Activated naive CD4-positive, alpha-beta T cell treated with anti-CD3 and anti-CD28 coated beads, Interleukin-2, amount 50 U/mL, for 72 hours (primary cell): ENCODE data around the gene PCDHGB4. TPM values are rescaled to one million over a fixed set of nuclear protein-coding genes. Genes with fewer than 3 reads are reported as not detected.
"Not testable (repeated sequence)": the region's sequence is repeated elsewhere in the genome, so short reads cannot be mapped to it uniquely, and the experiment has no call there.

ENCODE experiments used
- ATAC-seq, 2 donors: fragments of 150-1000 bp; cut with Tn5 transposase; 2 replicates each; pipeline ENCODE4 v1.10.0; 2021; ENCODE audit warnings: mild to moderate bottlenecking in 2 of 2, moderate library complexity in 2 of 2
- DNase-seq, 2 donors: peaks; one replicate each; pipeline ENCODE4 v3.0.0; 2021 to 2022; ENCODE audit warnings: low spot score in 2 of 2
- H3K27ac Mint-ChIP-seq, 2 donors: one replicate each; pipeline ENCODE4 v1.8.0; 2022; ENCODE audit warnings: mild to moderate bottlenecking in 2 of 2, mixed read lengths in 2 of 2
- H3K36me3 Mint-ChIP-seq, 2 donors: one replicate each; pipeline ENCODE4 v1.8.0; 2022; ENCODE audit warnings: mixed read lengths in 2 of 2
- H3K9me3 Mint-ChIP-seq, 2 donors: one replicate each; pipeline ENCODE4 v1.8.0; 2022; ENCODE audit warnings: mixed read lengths in 2 of 2
- total RNA-seq, 2 donors: library from RNA; stranded (reverse); gene quantifications; one replicate each; pipeline ENCODE4 v1.2.3, GENCODE V29; 2022

Gene PCDHGB4
- total RNA-seq: not detected

DNA sequence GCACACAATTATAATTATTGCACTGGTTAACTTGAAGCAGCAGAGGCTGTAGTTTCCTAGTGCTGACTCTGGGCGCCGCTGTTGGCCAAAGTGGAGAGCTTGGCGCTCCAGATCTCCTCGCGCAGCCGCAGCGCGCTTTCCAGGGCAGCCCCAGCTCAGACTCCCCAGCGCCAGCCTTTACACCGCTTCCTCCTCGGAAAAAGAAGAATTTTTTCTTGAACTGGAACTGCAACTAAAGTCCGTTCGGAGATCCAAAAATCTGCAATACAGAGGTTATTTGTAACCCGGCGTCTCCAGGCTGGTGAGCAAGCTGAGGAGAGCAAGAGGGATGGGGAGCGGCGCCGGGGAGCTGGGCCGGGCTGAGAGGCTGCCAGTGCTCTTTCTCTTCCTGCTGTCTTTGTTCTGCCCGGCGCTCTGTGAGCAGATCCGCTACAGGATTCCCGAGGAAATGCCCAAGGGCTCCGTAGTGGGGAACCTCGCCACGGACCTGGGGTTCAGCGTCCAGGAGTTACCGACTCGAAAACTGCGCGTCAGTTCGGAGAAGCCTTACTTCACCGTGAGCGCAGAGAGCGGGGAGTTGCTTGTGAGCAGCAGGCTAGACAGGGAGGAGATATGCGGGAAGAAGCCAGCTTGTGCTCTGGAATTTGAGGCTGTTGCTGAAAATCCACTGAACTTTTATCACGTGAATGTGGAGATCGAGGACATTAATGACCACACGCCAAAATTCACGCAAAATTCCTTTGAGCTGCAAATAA is at the start of gene PCDHGB4:
TSS of gene PCDHGB4 (plus strand) at position 142 of the 755 bp plus-strand sequence. CDS start at position 329, 187 bp downstream.
- H3K36me3 Mint-ChIP-seq: peaks cover 51 to 53% of the 10 kb centered on the region in 2 donors
- H3K27ac Mint-ChIP-seq, DNase-seq: not testable (repeated sequence)
- H3K9me3 Mint-ChIP-seq: peaks cover 19 to 25% of the 10 kb centered on the region in 2 donors
- peak; percentile 68 to 75 for ATAC-seq

DNA sequence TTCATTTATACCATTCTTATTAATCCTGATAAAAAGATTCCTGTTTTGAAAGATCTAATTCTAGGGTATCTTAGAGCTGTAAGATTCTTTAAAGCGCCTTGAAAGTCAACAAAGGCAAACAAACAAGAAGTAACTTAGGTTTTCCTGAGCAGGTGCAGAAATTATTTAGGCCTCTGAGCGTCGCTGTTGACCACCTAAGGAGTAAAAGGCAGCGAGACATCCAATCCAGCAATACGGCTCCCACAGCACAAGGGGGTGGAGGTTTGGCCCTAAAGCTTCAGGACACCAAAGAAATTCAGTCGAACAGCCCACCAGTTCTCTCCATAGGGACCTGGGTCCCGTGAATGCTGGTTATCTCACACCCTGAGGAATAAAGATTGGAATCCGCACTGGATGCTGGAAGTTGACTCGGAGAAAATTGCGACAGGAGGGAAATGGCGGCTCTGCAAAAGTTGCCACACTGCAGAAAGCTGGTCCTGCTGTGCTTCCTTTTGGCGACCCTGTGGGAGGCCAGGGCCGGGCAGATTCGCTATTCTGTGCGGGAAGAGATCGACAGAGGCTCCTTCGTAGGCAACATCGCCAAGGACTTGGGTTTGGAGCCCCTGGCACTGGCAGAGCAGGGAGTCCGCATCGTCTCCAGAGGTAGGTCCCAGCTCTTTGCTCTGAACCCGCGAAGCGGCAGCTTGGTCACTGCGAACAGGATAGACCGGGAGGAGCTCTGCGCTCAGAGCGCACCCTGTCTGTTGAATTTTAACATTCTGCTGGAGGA is 48.8 kb upstream of the PCDHGB4 start, which contains the start of gene PCDHGA2:
TSS of gene PCDHGA2 (plus strand) at position 223 of the 769 bp plus-strand sequence.
- ATAC-seq: no peak
- Mint-ChIP-seq H3K36me3 (peaks cover 51 to 65% of the 10 kb centered on the region in 2 donors), H3K9me3 (peaks cover 37 to 53% of the 10 kb centered on the region in 2 donors), H3K27ac (no peak within 1 kb of the TSS)
- no peak for DNase-seq

DNA sequence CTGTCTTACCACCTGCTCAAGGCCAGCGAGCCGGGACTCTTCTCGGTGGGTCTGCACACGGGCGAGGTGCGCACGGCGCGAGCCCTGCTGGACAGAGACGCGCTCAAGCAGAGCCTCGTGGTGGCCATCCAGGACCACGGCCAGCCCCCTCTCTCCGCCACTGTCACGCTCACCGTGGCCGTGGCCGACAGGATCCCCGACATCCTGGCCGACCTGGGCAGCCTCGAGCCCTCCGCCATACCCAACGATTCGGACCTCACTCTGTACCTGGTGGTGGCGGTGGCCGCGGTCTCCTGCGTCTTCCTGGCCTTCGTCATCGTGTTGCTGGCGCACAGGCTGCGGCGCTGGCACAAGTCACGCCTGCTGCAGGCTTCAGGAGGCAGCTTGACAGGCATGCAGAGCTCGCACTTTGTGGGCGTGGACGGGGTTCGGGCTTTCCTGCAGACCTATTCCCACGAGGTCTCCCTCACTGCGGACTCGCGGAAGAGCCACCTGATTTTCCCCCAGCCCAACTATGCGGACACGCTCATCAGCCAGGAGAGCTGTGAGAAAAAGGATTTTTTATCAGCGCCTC is 46.6 kb upstream of the PCDHGB4 start:
- H3K36me3 Mint-ChIP-seq: peaks cover 54 to 79% of the 10 kb centered on the region in 2 donors
- H3K9me3 Mint-ChIP-seq: peaks cover 41 to 45% of the 10 kb centered on the region in 2 donors
- not testable (repeated sequence) for DNase-seq, H3K27ac Mint-ChIP-seq, ATAC-seq

DNA sequence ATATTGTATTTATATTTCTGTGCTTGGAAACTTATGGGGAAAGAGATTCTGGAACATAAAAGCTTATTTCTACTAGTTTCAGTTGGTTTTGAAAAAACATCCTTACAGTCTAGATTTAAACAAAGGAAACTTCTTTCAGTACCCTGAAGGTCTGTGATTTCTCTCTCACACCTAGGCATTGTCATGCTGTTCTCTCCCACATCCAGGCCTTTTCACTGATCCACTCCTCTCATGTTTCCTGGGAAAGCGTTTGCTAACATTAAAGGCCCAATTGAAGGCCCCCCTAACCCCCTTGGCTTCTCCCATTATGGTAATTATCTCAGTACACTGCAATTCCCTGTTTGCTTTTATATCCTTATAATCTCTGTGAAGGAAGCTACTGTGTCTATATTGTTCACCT is 44.7 kb upstream of the PCDHGB4 start:
- H3K9me3 Mint-ChIP-seq: peaks cover 42 to 46% of the 10 kb centered on the region in 2 donors
- no peak overlapping the region for H3K27ac Mint-ChIP-seq
- ATAC-seq: no peak
- DNase-seq: no peak
- H3K36me3 Mint-ChIP-seq: peaks cover 63 to 78% of the 10 kb centered on the region in 2 donors

DNA sequence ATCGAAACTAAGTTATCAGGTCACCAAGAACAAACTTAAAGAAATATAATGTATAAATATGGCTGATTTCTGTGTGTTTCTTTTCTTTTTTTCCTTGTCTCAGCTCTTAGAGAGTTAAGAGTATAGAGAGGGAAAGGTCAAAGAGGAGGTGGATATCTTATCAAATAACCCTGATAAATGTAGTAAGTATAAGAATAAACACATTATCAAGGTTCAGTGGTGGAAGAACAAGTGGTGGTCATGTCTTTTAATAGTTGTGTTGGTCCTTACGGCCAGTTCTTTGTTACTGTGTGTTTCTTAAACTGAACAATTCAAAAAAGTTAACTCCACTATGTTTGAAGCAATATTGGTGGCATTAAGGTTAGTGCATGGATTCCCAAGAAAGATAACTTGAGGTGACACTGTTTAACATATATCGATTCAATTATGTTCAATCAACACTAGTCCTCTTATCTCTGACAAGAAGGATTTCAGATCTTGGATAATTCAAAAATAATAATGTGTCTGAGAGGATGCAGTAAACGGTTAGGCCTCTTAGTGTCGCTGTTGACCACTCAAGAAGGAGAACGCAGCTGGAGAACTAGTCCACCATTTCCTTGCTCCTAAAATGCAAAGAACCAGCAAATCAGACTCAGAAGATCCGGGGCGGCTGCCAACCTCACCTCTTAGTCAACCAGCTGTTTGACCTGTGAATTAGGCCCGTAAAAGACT is 44.1 kb upstream of the PCDHGB4 start, which contains the start of gene PCDHGA3:
TSS of gene PCDHGA3 (plus strand) at position 588 of the 711 bp plus-strand sequence. CDS start 205 bp downstream, outside the sequence.
- H3K27ac Mint-ChIP-seq: no peak within 1 kb of the TSS
- ATAC-seq (no peak), DNase-seq (peak in 1 of 2 donors; percentile 31)
- H3K36me3 Mint-ChIP-seq: peaks cover 58 to 72% of the 10 kb centered on the region in 2 donors
- peaks cover 37 to 39% of the 10 kb centered on the region in 2 donors for H3K9me3 Mint-ChIP-seq

DNA sequence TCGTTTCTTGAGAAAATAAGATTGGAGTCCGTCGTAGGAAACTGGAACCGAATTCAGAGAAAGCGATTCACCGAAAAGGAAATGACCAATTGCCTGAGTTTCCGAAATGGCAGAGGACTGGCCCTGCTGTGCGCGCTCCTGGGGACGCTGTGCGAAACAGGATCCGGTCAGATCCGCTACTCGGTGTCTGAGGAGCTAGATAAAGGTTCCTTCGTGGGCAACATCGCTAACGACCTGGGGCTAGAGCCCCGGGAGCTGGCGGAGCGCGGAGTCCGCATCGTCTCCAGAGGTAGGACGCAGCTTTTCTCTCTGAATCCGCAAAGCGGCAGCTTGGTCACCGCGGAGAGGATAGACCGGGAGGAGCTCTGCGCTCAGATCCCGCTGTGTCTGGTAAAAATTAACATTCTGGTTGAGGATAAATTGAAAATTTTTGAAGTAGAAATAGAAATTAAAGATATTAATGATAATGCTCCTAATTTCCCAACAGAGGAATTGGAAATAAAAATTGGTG is 43.5 kb upstream of the PCDHGB4 start:
- Mint-ChIP-seq H3K36me3 (peaks cover 52 to 69% of the 10 kb centered on the region in 2 donors), H3K27ac (no peak overlapping the region)
- ATAC-seq: no peak

DNA sequence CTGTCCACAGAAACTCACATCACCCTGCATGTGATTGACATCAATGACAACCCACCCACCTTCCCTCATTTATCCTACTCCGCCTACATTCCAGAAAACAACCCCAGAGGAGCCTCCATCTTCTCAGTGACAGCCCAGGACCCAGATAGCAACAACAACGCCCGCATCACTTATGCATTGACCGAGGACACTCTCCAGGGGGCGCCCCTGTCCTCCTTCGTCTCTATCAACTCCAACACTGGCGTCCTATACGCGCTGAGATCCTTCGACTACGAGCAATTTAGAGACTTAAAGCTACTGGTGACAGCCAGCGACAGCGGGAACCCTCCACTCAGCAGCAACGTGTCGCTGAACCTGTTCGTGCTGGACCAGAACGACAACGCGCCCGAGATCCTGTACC is 42.2 kb upstream of the PCDHGB4 start:
- H3K9me3 Mint-ChIP-seq: peaks cover 32 to 37% of the 10 kb centered on the region in 2 donors
- DNase-seq (no peak), ATAC-seq (no peak)
- H3K36me3 Mint-ChIP-seq: peaks cover 47 to 66% of the 10 kb centered on the region in 2 donors
- H3K27ac Mint-ChIP-seq: no peak overlapping the region

More for the DNA sequence above, 43.5 kb upstream of the PCDHGB4 start:
- peaks cover 34 to 37% of the 10 kb centered on the region in 2 donors for H3K9me3 Mint-ChIP-seq
- no peak for DNase-seq

DNA sequence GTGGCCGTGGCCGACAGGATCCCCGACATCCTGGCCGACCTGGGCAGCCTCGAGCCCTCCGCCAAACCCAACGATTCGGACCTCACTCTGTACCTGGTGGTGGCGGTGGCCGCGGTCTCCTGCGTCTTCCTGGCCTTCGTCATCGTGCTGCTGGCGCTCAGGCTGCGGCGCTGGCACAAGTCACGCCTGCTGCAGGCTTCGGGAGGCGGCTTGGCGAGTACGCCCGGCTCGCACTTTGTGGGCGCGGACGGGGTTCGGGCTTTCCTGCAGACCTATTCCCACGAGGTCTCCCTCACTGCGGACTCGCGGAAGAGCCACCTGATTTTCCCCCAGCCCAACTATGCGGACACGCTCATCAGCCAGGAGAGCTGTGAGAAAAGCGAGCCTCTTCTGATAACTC is 41.5 kb upstream of the PCDHGB4 start:
- not testable (repeated sequence) for DNase-seq, H3K27ac Mint-ChIP-seq, ATAC-seq
- H3K9me3 Mint-ChIP-seq: peaks cover 30 to 35% of the 10 kb centered on the region in 2 donors
- peaks cover 48 to 66% of the 10 kb centered on the region in 2 donors for H3K36me3 Mint-ChIP-seq

DNA sequence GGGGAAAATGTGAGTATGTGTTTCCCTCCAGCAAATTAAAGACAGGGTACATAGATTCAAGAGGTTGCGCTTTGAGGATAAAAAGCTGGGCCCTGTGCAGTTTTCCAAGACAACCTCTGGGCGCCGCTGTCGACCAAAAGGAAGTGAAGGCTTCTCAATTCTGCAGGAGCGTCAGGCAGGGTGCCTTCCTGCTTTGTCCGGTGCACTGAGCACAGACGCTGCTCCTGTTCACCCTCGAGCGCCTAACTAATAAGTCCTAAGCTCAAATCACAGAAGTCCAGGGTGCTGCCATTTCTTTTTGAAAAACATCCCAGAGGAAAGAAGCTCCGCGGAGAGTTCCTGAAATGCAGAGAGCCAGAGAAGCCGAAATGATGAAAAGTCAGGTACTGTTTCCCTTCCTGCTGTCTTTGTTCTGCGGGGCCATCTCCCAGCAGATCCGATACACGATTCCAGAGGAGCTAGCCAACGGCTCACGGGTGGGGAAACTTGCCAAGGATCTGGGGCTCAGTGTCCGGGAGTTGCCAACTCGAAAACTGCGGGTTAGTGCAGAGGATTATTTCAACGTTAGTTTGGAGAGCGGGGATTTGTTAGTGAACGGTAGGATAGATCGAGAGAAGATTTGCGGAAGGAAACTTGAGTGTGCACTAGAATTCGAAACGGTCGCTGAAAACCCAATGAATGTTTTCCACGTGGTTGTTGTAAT is 37.4 kb upstream of the PCDHGB4 start, which contains the start of gene PCDHGB1:
TSS of gene PCDHGB1 (plus strand) at position 183 of the 703 bp plus-strand sequence. CDS start at position 345, 162 bp downstream.
- Mint-ChIP-seq H3K9me3 (peaks cover 19 to 30% of the 10 kb centered on the region in 2 donors), H3K36me3 (peaks cover 36 to 59% of the 10 kb centered on the region in 2 donors), H3K27ac (no peak within 1 kb of the TSS)
- DNase-seq: no peak
- no peak for ATAC-seq

DNA sequence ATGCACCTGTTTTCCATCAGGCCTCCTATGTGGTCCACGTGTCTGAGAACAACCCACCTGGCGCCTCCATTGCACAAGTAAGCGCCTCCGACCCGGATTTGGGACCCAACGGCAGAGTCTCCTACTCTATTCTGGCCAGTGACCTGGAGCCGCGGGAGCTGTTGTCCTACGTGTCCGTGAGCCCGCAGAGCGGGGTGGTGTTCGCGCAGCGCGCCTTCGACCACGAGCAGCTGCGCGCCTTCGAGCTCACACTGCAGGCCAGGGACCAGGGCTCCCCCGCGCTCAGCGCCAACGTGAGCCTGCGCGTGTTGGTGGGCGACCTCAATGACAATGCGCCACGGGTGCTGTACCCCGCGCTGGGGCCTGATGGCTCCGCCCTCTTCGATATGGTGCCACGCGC is 35.9 kb upstream of the PCDHGB4 start:
- Mint-ChIP-seq H3K9me3 (peaks cover 14 to 33% of the 10 kb centered on the region in 2 donors), H3K27ac (no peak overlapping the region), H3K36me3 (peaks cover 28 to 61% of the 10 kb centered on the region in 2 donors)
- no peak for ATAC-seq
- DNase-seq: no peak

DNA sequence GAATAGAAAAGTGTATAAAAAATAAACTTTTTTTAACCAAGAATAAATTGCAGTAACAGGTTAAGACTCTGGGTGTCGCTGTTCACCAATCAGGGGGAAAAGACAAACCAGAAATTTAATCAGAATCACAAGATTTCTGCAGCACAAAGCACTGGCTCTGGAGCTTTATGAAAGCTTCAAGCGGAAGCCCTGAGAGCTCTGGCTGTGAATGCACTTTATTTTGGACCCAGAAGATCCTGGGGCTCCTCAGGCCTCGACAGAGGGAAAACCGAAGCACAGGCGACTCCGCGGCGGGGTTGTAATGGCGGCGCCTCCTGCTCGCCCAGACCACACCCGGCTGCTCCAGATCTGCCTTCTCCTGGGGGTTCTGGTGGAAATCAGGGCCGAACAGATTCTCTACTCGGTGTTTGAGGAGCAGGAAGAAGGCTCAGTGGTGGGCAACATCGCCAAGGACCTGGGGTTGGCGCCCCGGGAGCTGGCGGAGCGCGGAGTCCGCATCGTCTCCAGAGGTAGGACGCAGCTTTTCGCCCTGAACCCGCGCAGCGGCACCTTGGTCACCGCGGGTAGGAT is 32.5 kb upstream of the PCDHGB4 start, which contains the start of gene PCDHGA4:
TSS of gene PCDHGA4 (plus strand) at position 122 of the 570 bp plus-strand sequence. CDS start at position 209, 87 bp downstream.
- H3K9me3 Mint-ChIP-seq: peaks cover 13 to 31% of the 10 kb centered on the region in 2 donors
- peaks cover 29 to 67% of the 10 kb centered on the region in 2 donors for H3K36me3 Mint-ChIP-seq
- no peak for DNase-seq
- H3K27ac Mint-ChIP-seq: no peak within 1 kb of the TSS
- ATAC-seq: no peak

DNA sequence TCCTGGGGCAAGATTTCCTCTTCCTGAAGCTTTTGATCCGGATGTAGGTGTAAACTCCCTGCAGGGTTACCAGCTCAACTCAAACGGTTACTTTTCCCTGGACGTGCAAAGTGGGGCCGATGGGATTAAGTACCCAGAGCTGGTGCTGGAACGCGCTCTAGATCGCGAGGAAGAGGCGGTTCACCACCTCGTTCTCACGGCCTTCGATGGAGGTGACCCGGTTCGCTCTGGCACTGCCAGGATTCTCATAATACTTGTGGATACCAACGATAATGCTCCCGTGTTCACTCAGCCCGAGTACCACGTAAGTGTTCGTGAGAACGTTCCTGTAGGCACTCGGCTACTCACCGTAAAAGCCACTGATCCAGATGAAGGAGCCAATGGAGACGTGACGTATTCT is 31.9 kb upstream of the PCDHGB4 start:
- ATAC-seq (no peak), DNase-seq (no peak)
- Mint-ChIP-seq H3K36me3 (peaks cover 29 to 67% of the 10 kb centered on the region in 2 donors), H3K9me3 (peaks cover 10 to 29% of the 10 kb centered on the region in 2 donors), H3K27ac (no peak overlapping the region)

DNA sequence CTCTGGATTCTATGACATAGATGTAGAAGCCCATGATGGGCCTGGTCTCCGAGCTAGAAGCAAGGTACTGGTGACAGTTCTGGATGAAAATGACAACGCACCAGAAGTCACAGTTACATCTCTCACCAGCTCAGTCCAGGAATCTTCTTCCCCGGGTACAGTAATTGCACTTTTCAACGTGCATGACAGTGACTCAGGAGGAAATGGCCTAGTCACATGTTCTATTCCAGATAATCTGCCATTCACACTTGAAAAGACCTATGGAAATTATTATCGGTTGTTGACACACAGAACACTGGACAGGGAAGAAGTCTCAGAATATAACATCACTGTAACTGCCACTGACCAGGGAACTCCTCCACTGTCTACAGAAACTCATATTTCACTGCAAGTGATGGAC is 31.4 kb upstream of the PCDHGB4 start:
- peaks cover 30 to 67% of the 10 kb centered on the region in 2 donors for H3K36me3 Mint-ChIP-seq
- no peak for ATAC-seq

DNA sequence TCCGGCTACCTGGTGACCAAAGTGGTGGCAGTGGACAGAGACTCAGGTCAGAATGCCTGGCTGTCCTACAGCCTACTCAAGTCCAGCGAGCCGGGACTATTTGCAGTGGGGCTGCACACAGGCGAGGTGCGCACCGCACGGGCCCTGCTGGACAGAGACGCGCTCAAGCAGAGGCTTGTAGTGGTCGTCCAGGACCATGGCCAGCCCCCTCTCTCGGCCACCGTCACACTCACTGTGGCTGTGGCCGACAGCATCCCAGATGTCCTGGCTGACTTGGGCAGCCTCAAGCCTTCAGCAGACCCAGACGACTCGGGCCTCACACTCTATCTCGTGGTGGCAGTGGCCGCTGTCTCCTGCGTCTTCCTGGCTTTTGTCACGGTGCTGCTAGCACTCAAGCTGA is 30.5 kb upstream of the PCDHGB4 start:
- no peak overlapping the region for H3K27ac Mint-ChIP-seq
- ATAC-seq (no peak), DNase-seq (no peak)

More for the DNA sequence above, 31.4 kb upstream of the PCDHGB4 start:
- H3K9me3 Mint-ChIP-seq: peaks cover 15 to 33% of the 10 kb centered on the region in 2 donors
- no peak for DNase-seq
- H3K27ac Mint-ChIP-seq: no peak overlapping the region

More for the DNA sequence above, 30.5 kb upstream of the PCDHGB4 start:
- peaks cover 36 to 68% of the 10 kb centered on the region in 2 donors for H3K36me3 Mint-ChIP-seq
- H3K9me3 Mint-ChIP-seq: peaks cover 18 to 40% of the 10 kb centered on the region in 2 donors
